RWPE2 (cell line): Measurements from ENCODE around the gene PIP4K2A.

ENCODE experiments used
- ATAC-seq: fragments of 200-7000 bp; cut with Tn5 transposase; 3 replicates; pipeline ENCODE4 v1.9.1; 2021; ENCODE audit warnings: low read depth
- DNase-seq: peaks from one replicate; pipeline ENCODE4 v3.0.0-alpha.2; 2020; ENCODE audit warnings: low spot score
- H3K27ac ChIP-seq: fragments of 450-650 bp; 2 replicates; pipeline ENCODE4 v1.5.1; 2017; ENCODE audit warnings: mild to moderate bottlenecking; ENCODE audit not compliant: poor library complexity, severe bottlenecking
- H3K27me3 ChIP-seq: fragments of 250-450 bp; sonication (Bioruptor Pico); 2 replicates; pipeline ENCODE4 v1.5.1; 2021; ENCODE audit warnings: mild to moderate bottlenecking, moderate library complexity; ENCODE audit not compliant: insufficient read depth, poor library complexity, severe bottlenecking
- H3K36me3 ChIP-seq: fragments of 250-450 bp; sonication (Bioruptor Pico); 2 replicates; pipeline ENCODE4 v1.5.1; 2020; ENCODE audit warnings: low read depth, mild to moderate bottlenecking, moderate library complexity
- H3K4me1 ChIP-seq: fragments of 250-450 bp; sonication (Bioruptor Pico); 2 replicates; pipeline ENCODE4 v1.5.1; 2021; ENCODE audit warnings: mild to moderate bottlenecking, moderate library complexity; ENCODE audit not compliant: insufficient read depth, poor library complexity, severe bottlenecking
- H3K4me3 ChIP-seq: fragments of 250-450 bp; sonication (Bioruptor Pico); 2 replicates; pipeline ENCODE4 v1.5.1; 2021; ENCODE audit warnings: mild to moderate bottlenecking, moderate library complexity; ENCODE audit not compliant: severe bottlenecking
- H3K9me3 ChIP-seq: fragments of 250-450 bp; sonication (Bioruptor Pico); 2 replicates; pipeline ENCODE4 v1.5.1; 2021; ENCODE audit warnings: mild to moderate bottlenecking, moderate library complexity; ENCODE audit not compliant: severe bottlenecking
- TF ChIP-seq, protein P1 (sequence below): fragments of 450-650 bp; IDR thresholded peaks from one replicate; pipeline ENCODE4 v1.5.1; 2017; ENCODE audit warnings: mild to moderate bottlenecking, moderate library complexity; ENCODE audit not compliant: poor library complexity, severe bottlenecking

The PIP4K2A gene

DNA sequence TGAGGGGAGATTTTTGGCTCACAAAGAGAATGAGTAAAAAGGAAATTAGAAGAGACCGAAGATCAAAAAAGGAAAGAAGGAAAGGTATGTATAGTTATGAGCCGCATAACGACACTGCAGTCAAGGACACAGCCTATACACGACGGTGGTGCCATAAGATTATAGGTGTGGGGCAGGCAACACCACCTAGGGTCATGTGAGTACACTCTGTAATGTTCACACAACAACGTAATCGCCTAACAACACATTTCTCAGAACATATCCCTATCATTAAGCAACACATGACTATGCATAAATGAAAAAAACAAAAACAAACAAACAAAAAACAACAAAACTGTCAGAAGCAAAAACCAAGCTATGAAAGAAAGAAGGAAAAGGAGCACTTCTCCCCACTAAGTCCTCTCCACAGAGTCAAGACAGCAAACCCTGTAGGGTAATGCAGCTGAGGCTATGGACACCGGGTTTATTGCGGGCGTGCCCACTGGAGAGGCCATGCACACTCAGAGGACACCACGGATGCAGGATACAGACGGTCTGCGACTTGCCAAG lies 45.1 kb downstream of the PIP4K2A start:
- Histone ChIP-seq H3K9me3 (no peaks in the 10 kb centered on the region), H3K36me3 (no peaks in the 10 kb centered on the region), H3K4me1 (peaks cover 9% of the 10 kb centered on the region), H3K27me3 (no peaks in the 10 kb centered on the region), H3K4me3 (no peak overlapping the region), H3K27ac (no peak overlapping the region)
- TF ChIP-seq, protein P1, sequence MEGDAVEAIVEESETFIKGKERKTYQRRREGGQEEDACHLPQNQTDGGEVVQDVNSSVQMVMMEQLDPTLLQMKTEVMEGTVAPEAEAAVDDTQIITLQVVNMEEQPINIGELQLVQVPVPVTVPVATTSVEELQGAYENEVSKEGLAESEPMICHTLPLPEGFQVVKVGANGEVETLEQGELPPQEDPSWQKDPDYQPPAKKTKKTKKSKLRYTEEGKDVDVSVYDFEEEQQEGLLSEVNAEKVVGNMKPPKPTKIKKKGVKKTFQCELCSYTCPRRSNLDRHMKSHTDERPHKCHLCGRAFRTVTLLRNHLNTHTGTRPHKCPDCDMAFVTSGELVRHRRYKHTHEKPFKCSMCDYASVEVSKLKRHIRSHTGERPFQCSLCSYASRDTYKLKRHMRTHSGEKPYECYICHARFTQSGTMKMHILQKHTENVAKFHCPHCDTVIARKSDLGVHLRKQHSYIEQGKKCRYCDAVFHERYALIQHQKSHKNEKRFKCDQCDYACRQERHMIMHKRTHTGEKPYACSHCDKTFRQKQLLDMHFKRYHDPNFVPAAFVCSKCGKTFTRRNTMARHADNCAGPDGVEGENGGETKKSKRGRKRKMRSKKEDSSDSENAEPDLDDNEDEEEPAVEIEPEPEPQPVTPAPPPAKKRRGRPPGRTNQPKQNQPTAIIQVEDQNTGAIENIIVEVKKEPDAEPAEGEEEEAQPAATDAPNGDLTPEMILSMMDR, result no peak
- DNase-seq (no peak), ATAC-seq (no peak)

DNA sequence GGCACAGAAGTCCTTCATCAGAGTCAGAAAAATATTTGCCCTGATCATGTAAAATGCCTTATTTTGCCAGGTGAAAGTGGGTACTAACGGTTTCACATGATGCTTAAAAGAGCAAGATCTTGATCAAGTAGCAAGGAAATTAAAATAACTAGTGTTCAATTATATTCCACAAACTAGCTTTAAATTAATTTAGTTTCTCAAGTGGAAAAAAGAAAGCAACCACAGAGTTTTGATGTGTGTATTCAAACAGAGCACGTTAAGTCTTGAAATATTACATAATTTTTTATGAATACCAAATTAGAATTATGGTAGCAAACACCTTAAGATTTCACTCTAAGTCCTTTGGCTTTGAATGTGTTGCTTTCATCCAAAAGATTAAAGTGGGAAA lies 47.3 kb downstream of the PIP4K2A start:
- TF ChIP-seq, protein P1, result no peak
- no peaks in the 10 kb centered on the region for H3K4me1 ChIP-seq

DNA sequence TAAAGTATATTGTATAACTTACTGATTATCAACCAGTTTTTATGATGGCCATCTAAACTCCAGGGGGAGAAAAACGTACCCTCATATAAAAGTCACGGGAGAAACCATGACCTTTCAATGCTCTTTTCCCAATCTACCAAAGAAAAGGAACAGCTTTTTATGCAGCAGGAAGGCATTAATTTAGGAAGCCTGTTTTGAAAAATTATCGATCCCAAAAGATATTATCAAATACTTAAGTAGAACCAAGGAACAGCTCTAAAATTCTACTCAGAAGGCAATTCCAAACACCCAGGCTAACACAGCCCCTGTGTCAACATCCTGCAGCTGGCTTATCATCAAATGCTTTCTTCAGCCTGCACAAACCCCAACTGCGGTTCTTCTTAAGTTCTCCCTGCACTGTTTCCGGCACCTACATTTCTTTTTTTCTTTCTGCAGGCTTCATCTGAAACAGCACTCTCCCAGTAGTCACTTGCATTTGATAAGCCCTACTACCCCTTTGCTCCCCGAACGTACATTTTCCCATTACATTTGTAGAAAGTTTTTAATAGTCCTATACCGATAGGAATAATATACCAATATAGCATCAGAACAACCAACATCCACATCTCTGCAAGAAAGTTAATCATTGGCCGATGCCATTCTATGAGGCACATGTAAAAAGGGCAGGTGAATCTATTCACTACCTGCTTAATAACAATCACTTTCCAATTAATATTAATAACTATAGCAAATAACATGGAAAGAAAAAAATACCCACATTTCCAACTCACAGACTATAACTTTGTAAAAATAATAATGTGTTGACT lies 47.9 kb downstream of the PIP4K2A start:
- H3K4me1 ChIP-seq, result no peaks in the 10 kb centered on the region
- H3K4me3 ChIP-seq, result no peak overlapping the region
- H3K27ac ChIP-seq, result no peak overlapping the region
- TF ChIP-seq, protein P1, result no peak
- H3K9me3 ChIP-seq, result no peaks in the 10 kb centered on the region
- no peak for ATAC-seq
- no peaks in the 10 kb centered on the region for H3K27me3 ChIP-seq
- DNase-seq, result no peak
- H3K36me3 ChIP-seq, result no peaks in the 10 kb centered on the region

More for the DNA sequence above, 47.3 kb downstream of the PIP4K2A start:
- Histone ChIP-seq H3K9me3 (no peaks in the 10 kb centered on the region), H3K27me3 (no peaks in the 10 kb centered on the region), H3K4me3 (no peak overlapping the region), H3K27ac (no peak overlapping the region), H3K36me3 (no peaks in the 10 kb centered on the region)
- ATAC-seq (no peak), DNase-seq (no peak)

DNA sequence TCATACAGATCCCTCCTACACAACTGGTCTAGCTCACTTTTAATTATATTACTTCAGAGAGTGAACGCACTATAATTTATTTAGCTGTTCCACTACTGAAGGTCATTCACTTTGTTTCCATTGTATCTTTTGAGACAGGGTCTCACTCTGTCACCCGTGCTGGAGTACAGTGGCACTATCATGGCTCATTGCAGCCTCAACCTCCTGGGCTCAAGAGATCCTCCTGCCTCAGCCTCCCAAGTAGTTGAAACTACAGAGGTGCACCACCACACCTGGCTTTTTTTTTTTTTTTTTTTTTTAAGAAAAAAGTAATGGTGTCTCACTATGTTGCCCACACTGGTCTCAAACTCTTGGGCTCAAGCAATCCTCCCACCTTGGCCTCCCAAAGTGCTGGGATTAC lies 49.0 kb downstream of the PIP4K2A start:
- ATAC-seq (no peak), DNase-seq (no peak)
- Histone ChIP-seq H3K27me3 (no peaks in the 10 kb centered on the region), H3K27ac (no peak overlapping the region), H3K4me1 (peaks cover 4% of the 10 kb centered on the region), H3K36me3 (no peaks in the 10 kb centered on the region), H3K4me3 (no peak overlapping the region), H3K9me3 (no peaks in the 10 kb centered on the region)
- TF ChIP-seq, protein P1, result no peak
